Measurements from ENCODE around the gene SLCO2A1. TPM values are rescaled to one million over a fixed set of nuclear protein-coding genes. Genes with fewer than 3 reads are reported as not detected.

The SLCO2A1 gene
- total RNA-seq (2022; extraction: Qiagen RNA extraction; ENCODE audit: low read depth) = 0.02 to 0.07 TPM in 2 of 5 replicates, not detected in the others

DNA sequence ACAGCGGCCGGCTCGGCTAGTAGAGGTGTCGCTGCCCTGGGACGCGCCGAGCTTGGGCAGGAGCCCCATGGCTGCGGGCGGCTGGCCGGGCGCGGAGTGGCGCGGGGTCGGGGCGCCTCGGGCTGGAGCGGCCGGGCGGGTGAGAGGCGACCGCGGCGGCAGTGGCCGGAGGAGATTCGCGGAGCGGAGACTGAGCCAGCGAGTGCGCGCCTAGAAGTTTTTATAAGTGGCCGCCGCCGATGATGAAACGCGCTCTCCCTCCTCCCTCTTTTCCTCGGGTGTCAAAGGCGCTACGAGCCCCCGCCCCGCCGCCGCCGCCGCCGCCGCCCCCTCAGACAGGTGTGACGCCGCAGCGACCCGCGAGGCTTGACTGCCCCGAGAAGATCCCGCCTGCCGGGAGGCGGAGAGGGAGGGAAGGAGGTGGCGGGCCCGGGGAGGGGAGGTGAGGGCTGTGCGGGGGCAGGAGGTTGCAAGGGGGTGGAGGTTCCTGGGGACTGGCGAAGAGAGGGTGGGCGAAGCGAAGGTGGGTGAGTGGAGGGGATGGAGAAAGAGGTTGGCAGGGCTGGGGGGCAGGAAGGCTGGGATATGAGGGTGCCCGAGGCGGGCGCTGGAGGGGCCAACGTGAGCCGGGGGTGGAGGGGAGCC, at the start of gene SLCO2A1:
TSS of gene SLCO2A1 (minus strand) at position 192 of the 645 bp plus-strand sequence. CDS start at position 69, 123 bp downstream.

DNA sequence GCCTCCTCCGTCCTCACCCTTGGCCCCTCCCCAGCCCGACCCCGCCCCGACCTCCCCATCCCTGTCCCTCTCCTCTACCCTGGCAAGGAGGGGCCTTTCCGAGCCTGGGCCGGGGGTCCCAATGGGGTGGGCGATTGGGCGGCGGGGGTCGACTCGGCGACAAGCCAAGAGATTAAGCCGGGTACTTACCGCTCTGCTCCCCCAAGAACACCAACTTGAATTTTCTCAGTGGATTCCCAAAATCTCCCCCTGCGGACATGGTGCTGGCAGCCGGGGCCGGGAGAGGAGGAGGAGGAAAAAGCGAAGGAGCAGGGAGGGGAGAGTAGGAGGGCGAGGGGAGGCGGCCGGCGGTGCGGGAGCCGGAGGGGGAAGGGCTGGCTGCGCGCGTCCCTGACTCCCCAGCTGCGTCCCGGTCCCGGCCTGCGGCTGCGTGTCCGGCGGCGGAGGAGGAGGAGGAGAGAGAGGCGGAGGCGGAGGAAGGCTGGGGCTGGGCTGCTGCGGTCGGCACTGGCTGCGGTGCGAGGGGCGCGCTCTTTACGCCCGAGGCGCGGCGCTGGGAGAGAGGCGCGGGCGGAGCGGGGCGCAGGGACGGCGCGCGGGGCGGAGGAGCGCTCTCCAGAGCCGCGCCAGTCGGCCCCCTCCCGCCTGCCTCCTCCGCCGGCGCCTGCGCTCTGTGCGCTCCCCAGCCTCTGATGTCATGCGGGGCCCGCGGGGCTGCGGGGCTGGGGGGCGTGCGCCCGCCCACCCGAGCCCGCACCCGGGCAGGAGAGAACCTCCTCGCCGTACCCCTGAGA, 134.3 kb downstream of the SLCO2A1 start, which contains the start of gene RAB6B:
TSS of gene RAB6B (minus strand) at position 675 of the 794 bp plus-strand sequence. CDS start at position 259, 416 bp downstream.

Other genes starting within 250 kb of the SLCO2A1 start
- 58.0 to 80.3 TPM (median 65.8 TPM) in 5 replicates for gene SRPRB, start 224.1 kb downstream of the SLCO2A1 start, total RNA-seq (2022; extraction: Qiagen RNA extraction; ENCODE audit: low read depth)
- 0.76 to 2.4 TPM (median 2.3 TPM) in 5 replicates for gene RAB6B, start 134.0 kb downstream of the SLCO2A1 start, total RNA-seq (2022; extraction: Qiagen RNA extraction; ENCODE audit: low read depth)
- 28.1 to 34.2 TPM (median 29.3 TPM) in 5 replicates for gene RYK, start 220.9 kb upstream of the SLCO2A1 start, total RNA-seq (2022; extraction: Qiagen RNA extraction; ENCODE audit: low read depth)